NCI-H82 (cell line): ENCODE data around the gene SEMA3F.
"Not testable (repeated sequence)": the region's sequence is repeated elsewhere in the genome, so short reads cannot be mapped to it uniquely, and the experiment has no call there.

Experiments
- DNase-seq: peaks from one replicate; lab custom pipeline; 2025; lab: John Stamatoyannopoulos, UW

SEMA3F gene

DNA sequence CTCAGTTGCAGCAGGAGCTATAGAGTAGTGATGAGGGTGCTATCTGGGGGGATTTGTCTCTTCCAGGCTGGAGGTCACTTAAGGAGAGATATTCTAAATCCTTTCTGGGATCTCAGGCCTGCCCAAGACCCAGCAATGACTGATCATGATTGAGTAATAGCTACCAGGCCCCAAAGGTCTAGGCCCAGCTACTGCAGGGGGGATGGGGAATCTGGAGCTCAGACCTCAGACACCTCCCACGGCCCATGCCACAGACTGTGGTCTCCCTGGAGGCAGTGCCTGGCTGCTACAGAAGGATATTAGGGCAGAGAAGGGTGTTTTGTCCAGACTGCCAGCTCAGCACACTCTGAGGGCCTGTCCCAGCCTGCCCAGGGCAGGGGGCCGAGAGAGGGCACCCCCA lies 56.8 kb downstream of the SEMA3F start:
- DNase-seq: peak; percentile 77

GRCh38 chr3:50212502-50212901 lies 57.4 kb downstream of the SEMA3F start:
- DNase-seq: no peak

DNA sequence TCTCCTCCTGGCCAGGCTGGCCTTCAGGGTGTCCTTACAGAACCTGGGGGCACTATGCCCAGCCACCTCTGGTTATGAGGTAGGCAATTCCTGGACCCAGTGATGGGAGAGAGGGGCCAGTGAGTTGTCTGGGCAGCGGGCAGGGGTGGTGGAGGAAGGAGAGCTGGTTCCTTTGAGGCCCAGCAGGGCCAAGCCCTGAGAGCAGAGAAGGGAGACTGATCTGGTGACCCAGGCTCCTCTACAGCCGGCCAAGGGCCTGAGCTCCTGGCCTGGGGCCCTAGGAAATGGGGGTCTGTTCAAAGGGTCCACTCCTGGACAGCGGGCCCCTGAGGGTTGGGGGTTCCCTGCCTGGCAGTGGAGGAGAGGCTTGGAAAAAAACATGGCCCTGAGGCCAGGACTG lies 57.8 kb downstream of the SEMA3F start:
- no peak for DNase-seq

DNA sequence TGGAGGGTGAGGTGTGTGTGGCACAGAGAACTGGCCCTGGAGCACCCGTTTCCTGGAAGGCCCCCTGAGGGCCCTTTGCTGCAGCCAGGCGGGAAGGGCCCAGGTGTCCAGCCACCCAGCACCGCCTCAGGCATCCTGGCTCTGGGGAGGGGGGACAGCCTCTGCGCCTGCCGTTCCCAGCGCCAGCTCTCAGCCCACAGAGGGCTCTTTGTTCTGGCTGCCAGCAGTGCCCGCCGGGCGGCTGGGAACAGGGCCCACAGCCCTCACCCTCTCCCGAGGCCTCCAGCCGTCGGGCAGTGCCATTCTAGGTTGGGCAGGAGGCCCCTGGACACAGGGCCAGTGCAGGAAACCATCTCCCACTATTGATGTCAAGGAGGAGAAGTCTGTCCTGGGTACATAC lies 58.2 kb downstream of the SEMA3F start:
- DNase-seq: no peak

- DNase-seq: no peak
Measured at GRCh38 chr3:50214824-50215223, 59.7 kb downstream of the SEMA3F start.

DNA sequence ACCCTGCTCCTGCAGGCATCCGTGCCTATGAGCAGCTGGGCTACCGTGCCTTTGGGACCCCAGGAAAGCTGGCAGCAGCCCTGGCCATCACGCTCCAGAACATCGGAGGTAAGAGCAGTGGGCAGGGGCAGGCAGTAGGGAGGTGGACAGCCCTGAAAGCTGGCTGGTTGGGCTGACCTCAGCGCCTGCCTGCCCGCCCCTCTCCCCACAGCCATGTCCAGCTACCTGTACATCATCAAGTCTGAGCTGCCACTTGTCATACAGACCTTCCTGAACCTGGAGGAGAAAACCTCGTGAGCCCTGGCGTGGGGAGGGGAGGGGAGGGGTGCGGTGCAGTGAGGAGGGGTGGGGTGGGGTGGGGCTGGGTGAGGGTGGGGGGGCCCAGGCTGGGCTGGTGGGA lies 60.4 kb downstream of the SEMA3F start:
- DNase-seq: no peak

GRCh38 chr3:50217681-50218080 lies 62.6 kb downstream of the SEMA3F start:
- no peak for DNase-seq

DNA sequence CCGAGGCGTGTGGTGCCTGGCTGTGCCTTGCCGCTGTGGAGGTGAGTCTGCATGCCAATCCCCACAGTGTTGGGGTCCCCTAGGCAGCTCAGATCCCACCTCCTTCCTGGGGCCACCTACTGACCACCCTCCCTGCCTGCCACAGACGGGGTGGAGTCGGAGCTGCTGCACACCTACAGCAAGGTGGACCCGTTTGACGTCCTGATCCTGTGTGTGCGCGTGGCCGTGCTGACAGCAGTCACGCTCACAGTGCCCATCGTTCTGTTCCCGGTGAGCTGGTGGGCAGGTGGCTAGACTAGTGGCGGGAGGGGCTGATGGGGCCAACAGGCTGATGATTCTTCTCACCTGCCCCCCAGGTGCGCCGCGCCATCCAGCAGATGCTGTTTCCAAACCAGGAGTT lies 63.3 kb downstream of the SEMA3F start:
- no peak for DNase-seq

DNA sequence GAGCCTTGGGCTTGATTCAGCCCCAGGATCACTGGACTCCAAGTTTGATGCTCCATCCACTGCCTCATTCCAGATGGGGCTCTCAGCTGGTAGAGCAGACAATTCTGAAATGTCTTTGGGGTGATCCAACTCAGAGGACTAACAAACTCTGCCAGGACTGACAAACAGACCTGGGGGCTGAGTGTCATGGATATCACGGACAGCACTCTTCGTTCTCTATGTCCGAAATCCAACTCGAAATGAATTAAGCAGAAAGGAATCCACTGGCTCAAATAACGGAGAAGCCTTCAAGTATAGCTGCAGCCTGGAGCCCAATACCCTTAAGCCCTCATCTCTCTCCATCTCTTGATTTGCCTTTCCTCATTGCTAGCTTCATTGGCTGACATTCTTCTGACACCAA lies 64.2 kb downstream of the SEMA3F start:
- DNase-seq: no peak

GRCh38 chr3:50220109-50220508 lies 65.0 kb downstream of the SEMA3F start:
- no peak for DNase-seq

DNA sequence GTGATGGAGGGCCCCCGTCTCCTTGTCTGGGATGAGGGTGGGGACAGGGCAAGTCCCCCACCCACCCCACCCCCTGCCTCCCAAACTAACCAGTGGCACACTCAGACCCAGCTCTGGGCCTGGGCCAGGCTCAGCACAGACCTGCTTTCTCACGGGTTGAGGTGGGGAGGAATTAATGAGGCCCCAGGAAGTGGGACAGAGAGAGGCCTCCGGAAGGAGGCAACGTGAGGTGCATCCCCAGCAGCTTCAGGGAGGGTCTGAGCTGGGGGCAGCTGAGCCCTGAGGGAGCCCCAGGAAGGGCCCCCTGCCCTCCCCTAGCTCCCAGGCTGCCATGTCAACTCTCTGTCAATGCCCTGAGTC lies 65.9 kb downstream of the SEMA3F start:
- no peak for DNase-seq

DNA sequence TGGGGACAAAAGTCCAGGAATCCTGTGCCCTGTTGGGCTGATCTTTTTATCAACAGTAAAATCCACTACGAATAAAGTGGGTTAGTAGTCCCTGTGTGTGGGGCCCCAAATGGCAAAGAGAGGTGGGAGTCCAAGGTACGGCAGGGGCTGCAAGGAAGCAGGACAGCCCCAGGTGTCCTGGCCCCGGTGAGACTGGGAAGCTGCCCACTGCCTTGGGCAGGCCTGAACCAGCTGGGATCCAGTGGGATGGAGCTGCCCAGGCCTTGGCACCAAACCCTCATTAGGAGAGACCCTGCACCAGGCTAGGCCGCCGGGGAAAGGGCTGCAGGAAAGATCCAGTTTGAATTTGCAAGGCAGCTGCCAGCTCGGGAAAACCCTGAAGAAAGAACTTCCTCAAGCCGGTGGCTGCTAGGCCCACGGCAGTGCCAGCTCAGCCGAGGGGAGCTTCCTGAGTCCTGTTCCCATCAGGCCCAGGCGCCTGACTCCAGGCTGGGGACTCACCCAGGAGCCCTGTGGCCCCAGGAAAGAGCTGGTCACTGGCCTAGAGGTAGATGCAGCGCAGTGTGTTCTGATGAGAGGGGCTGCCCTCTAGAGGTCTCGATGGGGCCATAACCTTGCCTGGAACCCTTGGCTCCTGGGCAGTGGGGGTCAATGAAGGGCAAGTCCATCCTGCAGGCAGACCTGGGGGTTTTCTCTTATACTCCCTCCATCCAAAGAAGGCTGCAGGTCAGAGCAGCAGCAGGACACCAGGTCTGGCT lies 66.5 kb downstream of the SEMA3F start:
- no peak for DNase-seq

DNA sequence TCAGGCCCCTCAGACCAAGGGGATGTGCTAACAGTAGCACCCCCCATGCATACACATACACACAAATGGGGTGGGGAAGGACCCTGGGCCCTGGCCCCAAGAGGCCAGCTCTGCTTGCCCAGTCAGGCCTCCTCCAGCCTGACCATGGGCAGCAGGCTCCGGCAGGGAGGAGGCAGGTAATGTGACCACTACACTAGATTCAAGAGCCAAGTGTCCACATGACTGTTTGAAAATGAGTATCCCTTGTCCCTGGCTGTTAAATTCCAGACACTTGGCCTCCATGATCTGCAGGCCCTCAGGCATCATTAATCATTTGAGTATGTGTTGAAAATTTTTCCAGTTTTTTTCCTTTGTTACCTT lies 67.0 kb downstream of the SEMA3F start:
- DNase-seq: no peak

GRCh38 chr3:50224639-50225038 lies 69.5 kb downstream of the SEMA3F start:
- no peak for DNase-seq

DNA sequence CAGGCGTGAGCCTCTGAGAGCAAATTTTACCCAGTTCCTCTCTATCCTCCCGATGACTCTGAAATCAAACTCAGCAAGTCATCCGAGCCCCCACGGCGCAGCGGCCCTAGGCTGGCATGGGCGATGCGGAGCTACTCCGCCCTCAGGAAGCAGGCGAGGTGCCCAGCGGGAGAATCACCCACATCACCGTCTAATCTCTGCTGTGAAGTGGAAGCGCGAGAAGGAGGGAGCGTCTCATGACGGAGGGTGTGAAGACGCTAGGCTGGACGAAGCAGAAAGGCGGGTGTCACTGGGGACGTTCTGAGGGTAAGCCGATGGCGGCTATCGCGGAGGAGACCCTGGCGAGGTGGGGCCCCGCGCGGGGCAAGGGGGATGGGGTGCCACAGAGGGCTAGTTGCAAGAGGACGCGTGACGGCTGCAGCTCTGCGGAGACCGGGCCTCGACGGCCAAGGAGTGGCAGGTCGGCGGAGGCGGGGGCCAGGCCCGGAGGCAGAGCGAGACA lies 71.8 kb downstream of the SEMA3F start:
- DNase-seq: no peak

- peak; percentile 94 for DNase-seq
Measured at GRCh38 chr3:50227390-50228183, 72.5 kb downstream of the SEMA3F start.

DNA sequence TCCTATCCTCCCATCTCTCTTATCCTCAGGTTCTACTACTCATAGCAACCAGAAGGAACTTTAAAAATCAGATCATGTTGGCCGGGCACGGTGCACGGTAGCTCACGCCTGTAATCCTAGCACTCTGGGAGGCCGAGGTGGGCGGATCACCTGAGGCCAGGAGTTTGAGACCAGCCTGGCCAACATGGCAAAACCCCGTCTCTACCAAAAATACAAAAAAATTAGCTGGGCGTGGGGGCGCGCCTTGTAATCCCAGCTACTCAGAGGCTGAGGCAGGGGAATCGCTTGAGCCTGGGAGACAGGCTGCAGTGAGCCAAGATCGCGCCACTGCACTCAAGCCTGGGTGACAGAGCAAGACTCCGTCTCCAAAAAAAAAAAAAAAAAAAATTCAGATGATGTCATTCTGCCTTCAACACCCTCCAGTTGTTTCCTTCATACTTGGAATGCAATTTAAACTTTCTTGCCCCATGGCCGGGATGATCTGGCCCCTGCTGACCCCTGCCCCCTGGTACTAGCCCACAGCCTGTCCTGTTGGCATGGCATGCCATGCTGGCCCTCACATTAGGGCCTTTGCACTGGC lies 73.2 kb downstream of the SEMA3F start:
- DNase-seq: not testable (repeated sequence)

- DNase-seq: no peak
Measured at GRCh38 chr3:50229490-50229889, 74.4 kb downstream of the SEMA3F start.

DNA sequence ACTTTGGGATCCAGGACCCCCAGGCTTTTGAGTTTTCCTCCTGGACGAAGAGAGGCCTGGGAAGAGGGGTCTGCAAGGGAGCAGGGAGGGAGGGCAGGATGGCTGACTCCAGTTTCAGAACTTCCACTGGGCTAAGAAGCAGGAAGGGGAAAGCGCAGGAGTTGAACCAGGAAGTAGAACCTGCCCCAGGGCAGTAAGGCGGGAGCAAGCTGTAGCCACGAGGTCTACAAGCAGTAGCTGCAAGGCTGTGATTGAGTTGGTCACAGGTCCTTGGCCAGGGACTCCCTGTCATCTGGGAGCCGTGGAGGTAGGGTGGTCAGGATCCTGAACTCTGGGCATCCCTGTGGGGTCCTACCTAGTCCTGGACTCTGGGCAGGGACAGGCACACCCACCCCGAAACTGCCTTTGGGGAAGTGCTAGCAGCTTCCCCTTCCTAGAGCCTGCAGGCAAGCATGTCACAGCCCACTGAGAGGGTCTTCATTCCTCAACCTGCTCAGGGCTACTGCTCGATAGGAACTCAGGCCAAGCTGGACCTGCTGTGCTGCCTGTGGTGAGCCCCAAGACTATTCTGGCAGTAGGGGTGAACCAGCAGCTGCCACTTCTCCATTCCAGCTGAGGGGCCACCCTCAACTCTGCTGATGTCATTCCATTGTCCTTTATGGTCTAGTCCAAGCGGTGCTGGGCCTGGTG lies 75.1 kb downstream of the SEMA3F start:
- no peak for DNase-seq

- no peak for DNase-seq
Measured at GRCh38 chr3:50230794-50231125, 75.6 kb downstream of the SEMA3F start.

DNA sequence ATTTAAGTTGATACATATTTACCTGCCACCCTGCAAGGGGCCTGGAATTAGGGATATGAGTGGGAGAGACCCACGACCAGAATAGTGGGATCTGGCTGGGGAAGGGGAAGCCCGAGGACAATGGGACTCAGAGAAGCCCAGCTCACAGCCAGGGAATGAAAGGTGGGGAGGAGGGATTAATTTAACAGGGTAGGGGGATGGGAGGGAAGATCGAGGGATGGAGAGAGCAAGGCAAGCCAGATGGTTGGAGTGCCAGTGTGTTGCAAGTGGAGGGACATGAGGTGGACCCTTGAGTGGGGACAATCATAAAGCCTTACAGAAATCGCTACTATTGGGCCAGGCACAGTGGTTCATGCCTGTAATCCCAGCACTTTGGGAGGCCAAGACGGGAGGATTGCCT lies 76.5 kb downstream of the SEMA3F start:
- DNase-seq: peak; percentile 74

DNA sequence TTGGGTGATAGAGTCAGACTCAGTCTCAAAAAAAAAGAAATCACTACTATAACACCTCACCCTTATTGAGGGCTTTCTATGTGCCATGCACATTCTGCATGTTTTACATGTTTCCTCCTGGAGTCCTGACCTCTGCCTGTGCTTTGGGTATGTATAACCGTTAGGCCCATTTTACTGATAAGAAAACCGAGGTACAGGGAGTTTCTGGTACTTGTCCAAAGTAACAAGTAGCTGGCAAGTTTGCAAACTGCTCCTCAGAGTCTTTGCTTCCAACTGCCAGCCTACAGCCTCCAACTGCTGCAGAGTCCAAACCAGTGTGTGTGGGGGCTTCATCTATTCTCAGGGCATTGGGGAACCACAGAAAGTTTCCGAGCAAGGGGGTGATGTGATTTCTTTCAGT lies 77.2 kb downstream of the SEMA3F start:
- DNase-seq: no peak

DNA sequence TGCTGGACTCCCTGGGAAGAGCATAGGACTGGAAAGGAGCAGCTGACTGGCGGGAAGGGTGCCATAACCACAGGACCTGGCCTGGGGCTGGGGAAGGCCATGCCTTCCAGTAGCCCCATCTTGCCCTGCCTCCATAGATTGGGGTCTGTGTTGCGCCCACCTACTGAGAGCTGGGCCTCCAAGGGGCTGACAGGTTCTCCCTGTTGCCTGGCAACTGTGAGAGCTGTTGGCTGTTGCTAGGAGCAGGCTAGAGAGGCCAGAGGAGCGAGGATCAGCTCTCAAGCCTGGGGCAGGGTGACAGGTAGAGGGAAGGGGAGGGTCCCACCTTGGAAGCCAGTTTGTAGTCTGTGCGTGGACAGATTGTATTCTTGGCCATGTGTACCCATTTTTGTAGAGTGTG lies 78.1 kb downstream of the SEMA3F start:
- no peak for DNase-seq
